AG09309 (cell line): Measurements from ENCODE around the gene NEUROD1.

ENCODE experiments used
- DNase-seq: peaks from one replicate; pipeline ENCODE4 v3.0.0-alpha.2; 2010; ENCODE audit warnings: low read depth
- H3K4me3 ChIP-seq: 2 replicates; pipeline ENCODE4 v1.5.1; 2011; ENCODE audit warnings: mild to moderate bottlenecking, low read depth, low read length, moderate library complexity; ENCODE audit not compliant: control insufficient read depth
- CTCF ChIP-seq: IDR thresholded peaks from 2 replicates; pipeline ENCODE4 v1.5.1; 2011; ENCODE audit warnings: mild to moderate bottlenecking, low read depth, low read length, inconsistent platforms; ENCODE audit not compliant: insufficient read depth, control insufficient read depth; ENCODE audit errors: missing control alignments

NEUROD1 gene

GRCh38 chr2:181646415-181646987 lies 33.8 kb downstream of the NEUROD1 start:
- DNase-seq, result no peak
- no peak for TF ChIP-seq CTCF
- H3K4me3 ChIP-seq, result no peak overlapping the region

- H3K4me3 ChIP-seq, result no peak overlapping the region
- no peak for TF ChIP-seq CTCF
- no peak for DNase-seq
Observed at GRCh38 chr2:181643151-181643550, 37.2 kb downstream of the NEUROD1 start.

GRCh38 chr2:181642086-181642485 lies 38.2 kb downstream of the NEUROD1 start:
- DNase-seq, result no peak
- TF ChIP-seq CTCF, result no peak

GRCh38 chr2:181639686-181640085 lies 40.6 kb downstream of the NEUROD1 start:
- H3K4me3 ChIP-seq, result no peak overlapping the region
- TF ChIP-seq CTCF, result no peak
- DNase-seq, result no peak

More at GRCh38 chr2:181642086-181642485, 38.2 kb downstream of the NEUROD1 start:
- no peak overlapping the region for H3K4me3 ChIP-seq

- DNase-seq, result no peak
- no peak for TF ChIP-seq CTCF
- no peak overlapping the region for H3K4me3 ChIP-seq
Observed at GRCh38 chr2:181632733-181633401, 47.5 kb downstream of the NEUROD1 start.

GRCh38 chr2:181628590-181629585 lies 51.4 kb downstream of the NEUROD1 start:
- no peak for DNase-seq
- no peak overlapping the region for H3K4me3 ChIP-seq
- TF ChIP-seq CTCF, result no peak
